ENCODE data around the gene IL26.

The IL26 gene

GRCh38 chr12:68170726-68171125 lies 54.9 kb downstream of the IL26 start:
- TF ChIP-seq CTCF (conservative IDR thresholded peaks at IDR 0.05; ENCODE audit: control insufficient read depth, insufficient read depth, low read depth, low read length), result no peak
- H3K4me3 ChIP-seq (ENCODE audit: control insufficient read depth, low read depth, low read length), result no peak overlapping the region
- no peak for DNase-seq (ENCODE audit: low read depth)

GRCh38 chr12:68169213-68169889 lies 56.3 kb downstream of the IL26 start:
- no peak for TF ChIP-seq CTCF (conservative IDR thresholded peaks at IDR 0.05; ENCODE audit: control insufficient read depth, insufficient read depth, low read depth, low read length)
- no peak for DNase-seq (ENCODE audit: low read depth)
- H3K4me3 ChIP-seq (ENCODE audit: control insufficient read depth, low read depth, low read length), result no peak overlapping the region

- no peak for DNase-seq (ENCODE audit: low read depth)
- no peak for TF ChIP-seq CTCF (conservative IDR thresholded peaks at IDR 0.05; ENCODE audit: control insufficient read depth, insufficient read depth, low read depth, low read length)
- H3K4me3 ChIP-seq (ENCODE audit: control insufficient read depth, low read depth, low read length), result no peak overlapping the region
These were observed 59.2 kb downstream of the IL26 start for GRCh38 chr12:68166317-68166831.

- DNase-seq (ENCODE audit: low read depth), result peak; percentile 11
- TF ChIP-seq CTCF (conservative IDR thresholded peaks at IDR 0.05; ENCODE audit: control insufficient read depth, insufficient read depth, low read depth, low read length), result no peak
- no peak overlapping the region for H3K4me3 ChIP-seq (ENCODE audit: control insufficient read depth, low read depth, low read length)
These were observed 62.0 kb downstream of the IL26 start for GRCh38 chr12:68163560-68164081.

- no peak overlapping the region for H3K4me3 ChIP-seq (ENCODE audit: control insufficient read depth, low read depth, low read length)
- no peak for DNase-seq (ENCODE audit: low read depth)
- TF ChIP-seq CTCF (conservative IDR thresholded peaks at IDR 0.05; ENCODE audit: control insufficient read depth, insufficient read depth, low read depth, low read length), result no peak
These were observed 63.2 kb downstream of the IL26 start for GRCh38 chr12:68162374-68162773.

GRCh38 chr12:68159681-68160304 lies 65.8 kb downstream of the IL26 start, which contains the start of gene IFNG:
TSS of gene IFNG (minus strand) at chr12:68159740. CDS start at chr12:68159615, 125 bp downstream.
- no peak for TF ChIP-seq CTCF (conservative IDR thresholded peaks at IDR 0.05; ENCODE audit: control insufficient read depth, insufficient read depth, low read depth, low read length)
- no peak for DNase-seq (ENCODE audit: low read depth)
- H3K4me3 ChIP-seq (ENCODE audit: control insufficient read depth, low read depth, low read length), result no peak within 1 kb of the TSS
